Measurements from ENCODE around the gene ILK.

The ILK gene

DNA sequence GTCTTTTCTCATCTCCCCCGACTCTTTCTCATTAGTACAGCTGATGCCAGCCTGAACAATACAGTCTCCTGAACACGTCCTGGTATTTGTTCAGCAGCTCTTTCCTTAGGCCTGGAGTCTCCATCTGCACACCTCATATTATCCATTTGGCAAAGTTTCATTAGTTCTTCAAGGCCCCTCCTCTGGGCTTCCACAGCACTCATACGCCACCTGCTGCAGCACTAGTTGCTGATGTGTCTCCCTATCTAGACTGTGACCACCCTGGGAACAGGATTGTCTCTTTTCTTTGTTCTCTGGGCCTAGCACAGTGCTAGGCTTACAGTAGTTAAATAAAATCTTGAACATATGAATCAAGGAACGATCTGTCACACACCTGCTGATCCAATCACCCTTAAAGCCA lies 34.9 kb downstream of the ILK start:
- no peak for DNase-seq

DNA sequence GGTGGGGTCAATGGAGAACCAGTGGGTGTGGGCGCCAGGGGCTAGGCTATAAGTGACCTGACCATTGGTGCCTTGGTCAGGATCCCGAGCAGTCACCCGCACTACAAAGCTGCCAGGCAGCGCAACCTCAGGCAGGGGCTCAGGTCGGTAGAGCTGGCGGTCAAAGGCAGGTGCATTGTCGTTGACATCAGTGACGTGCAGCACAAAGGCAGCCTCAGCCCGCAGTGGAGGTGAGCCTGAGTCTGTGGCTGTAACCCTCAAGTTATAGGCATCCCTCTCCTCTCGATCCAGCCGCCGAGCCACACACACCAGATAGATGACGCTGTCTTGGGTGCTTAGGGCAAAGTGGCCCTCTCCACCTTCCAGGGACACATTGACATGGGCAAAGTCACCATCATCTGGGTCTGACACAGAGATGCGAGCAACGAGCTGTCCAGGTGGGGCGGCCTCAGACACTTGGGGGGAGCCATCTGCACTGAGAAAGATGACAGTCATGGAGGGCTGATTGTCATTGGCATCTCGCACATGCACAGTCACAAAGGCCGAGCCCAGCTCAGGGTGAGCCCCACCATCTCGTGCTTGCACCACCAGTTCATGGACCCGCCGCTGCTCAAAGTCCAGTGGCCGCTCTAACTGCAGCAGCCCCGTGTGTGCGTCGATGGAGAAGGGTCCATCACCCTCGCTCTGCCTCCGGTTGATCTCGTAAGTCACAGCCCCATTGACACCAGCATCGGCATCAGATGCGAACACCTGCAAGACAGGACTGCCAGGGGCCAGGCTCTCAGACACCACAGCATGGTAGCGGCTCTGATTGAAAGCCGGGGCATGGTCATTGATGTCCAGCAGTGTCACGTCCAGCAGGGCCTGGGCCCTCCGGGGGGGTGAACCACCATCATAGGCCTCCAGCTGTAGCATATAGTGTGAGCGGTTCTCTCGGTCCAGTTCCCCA lies 36.7 kb downstream of the ILK start:
- no peak for DNase-seq

DNA sequence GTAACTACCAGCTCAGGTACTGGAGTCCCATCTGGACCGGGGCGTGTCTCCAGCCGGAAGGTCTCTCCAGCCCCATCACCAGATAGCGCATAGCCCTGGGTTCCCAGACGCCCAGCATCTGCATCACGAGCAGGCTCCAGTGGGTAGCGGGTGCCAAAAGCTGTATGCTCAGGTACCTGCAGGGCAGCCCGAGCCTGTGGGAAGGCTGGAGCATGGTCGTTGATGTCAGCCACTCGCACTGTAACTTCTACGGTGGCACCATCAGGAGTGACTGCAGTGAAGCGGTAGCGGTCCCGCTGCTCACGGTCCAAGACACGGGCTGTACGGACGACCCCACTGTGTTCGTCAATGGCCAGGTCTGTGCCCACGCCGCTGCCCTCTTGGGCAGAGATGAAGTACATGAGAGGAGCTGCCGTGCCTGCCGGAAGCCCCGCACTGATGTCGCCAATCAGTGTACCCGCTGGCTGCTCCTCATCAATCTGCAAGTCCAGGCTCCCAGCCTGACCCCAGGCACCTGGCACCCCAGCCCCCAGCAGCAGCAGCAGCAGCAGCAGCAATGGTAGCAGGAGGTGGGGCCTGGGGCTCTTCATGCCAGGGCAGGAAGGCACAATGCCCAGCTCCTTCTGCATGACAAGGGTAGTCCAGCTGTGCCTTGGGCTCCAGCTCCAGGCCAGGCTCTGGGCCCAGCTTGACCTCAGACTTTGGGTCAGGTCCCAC lies 37.6 kb downstream of the ILK start:
- DNase-seq = no peak

DNA sequence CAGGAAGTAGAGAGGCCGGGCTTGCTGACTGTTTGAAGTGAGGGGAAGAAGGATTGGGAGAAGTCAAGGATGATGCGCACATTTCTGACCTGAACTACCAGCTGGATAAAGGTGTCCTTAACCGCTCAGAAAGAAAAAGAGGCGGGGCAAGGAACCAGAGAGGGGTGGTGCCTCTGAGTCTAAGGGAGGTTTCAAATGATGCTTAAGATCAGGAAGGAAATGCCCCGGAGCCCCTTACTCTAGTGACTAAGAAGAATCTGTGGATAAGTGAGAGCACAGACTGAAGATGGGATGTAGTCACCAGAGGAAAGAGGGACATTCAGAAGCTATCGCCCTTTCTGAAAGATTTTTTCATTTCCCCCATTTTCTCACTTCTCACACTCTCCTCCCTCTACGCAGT lies 39.4 kb downstream of the ILK start:
- DNase-seq = no peak

DNA sequence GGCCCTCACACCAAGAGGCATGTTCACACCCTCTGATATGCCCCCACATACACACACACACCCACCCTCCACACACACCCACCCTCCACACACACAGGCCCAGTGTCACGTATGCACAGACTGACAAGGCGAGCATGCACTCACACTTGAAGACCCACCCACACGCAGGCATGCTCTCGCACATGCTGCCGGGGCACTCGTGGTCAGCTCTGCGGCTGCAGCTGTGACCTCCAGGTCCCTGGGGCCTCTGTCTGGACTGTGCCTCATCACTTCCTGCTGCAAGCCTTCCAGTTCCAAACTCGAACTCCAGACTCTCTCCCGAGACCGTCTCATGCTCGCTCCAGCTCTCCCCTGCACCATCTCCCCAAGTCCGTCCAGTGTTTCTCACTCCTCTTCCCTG lies 42.5 kb downstream of the ILK start:
- no peak for DNase-seq

DNA sequence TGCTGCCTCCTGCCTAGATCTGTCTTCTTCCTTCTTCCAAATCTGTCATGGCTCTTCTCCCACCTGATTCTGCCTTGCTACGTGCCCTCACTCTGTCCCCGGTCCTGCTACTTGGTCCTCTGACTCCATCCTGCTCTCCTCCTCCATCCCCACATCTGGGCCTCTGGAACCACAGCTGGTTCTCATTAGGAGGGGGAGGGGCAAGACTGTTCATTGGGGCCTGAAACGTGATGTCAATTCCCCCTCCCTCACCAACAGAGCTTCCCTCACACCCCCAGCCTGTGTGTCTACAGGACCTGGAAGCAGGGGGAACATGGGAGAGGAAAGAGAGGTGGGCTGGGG lies 43.0 kb downstream of the ILK start:
- no peak for DNase-seq

DNA sequence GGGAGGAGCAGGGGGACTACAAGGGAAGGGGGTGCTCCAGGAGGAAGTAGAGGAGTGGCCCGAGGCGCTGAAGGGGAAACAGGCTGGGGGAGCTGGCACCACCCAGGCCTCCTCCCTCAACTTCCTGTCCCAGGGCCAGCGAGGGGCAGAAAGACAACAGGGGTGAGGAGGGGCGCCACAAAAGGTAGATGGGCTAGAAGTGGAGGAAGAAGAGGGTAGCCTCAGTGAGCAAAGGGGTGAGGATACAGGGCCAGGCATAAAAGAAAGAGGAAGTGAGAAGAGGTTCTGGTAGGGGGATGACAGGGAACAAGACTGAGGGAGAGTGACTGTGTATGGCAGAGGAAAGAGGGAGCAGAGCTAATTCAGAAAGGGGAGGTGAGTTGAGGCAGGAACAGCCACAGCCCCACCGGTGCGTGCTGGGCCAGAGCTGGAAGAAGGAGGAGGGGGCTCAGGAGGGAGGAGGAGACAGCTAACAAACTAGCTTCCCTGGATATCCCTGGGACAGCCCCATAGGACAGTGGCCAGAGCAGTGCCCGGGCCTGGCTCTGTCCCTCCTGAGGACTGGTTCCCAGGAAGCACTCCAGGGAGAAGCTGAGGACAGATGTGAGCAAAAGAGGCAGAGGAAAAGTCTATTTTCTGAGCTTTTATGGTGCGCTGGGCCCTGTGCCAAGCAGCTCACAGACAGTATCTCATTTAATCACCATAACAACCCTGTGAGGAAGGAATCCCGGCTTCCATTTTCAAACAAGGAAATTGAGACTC lies 43.5 kb downstream of the ILK start:
- no peak for DNase-seq

GRCh38 chr11:6647836-6648235 lies 44.3 kb downstream of the ILK start:
- no peak for DNase-seq

GRCh38 chr11:6648501-6648900 lies 44.9 kb downstream of the ILK start:
- DNase-seq = no peak

- DNase-seq = no peak
Measured at GRCh38 chr11:6650104-6650503, 46.5 kb downstream of the ILK start.

GRCh38 chr11:6650980-6651379 lies 47.4 kb downstream of the ILK start:
- no peak for DNase-seq

- no peak for DNase-seq
Measured at GRCh38 chr11:6652182-6652581, 48.6 kb downstream of the ILK start.

DNA sequence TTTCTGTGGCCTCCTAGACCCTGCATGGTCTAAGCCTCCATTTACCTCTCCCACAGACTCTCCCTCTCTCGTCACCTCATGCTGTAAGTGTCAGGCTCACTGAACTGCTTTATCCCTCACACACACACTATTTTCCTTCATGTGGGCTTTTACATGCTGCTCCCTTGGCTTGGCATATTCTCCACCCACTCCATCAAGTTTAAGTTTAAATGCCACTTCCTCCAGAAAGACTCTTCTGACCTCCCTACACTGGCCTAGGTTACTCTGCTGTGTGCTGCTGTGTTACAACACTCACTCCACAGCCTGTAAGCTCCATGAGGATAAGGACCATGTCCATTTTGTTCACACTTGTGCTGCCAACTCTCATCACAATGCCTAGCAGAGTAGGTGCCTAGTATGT lies 49.5 kb downstream of the ILK start:
- no peak for DNase-seq

DNA sequence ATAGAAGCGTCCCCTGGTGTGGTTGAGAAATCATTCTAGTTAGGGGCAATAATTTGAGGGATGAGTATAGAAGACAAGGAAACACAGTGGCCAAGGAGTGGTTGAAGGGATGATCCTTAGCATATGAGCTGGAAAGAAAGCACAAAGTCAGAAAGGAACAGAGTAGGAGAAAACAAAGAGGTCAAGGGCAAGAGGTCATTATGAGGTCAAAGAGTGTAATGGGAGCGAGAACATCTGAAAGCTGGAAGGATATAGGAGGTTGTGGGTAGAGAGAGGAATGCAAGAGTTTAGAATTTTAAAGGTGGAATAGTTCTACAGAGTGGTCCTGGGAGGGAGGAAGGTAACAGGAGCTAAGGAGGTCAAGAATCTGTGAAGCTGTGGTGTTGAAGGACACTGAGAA lies 50.1 kb downstream of the ILK start:
- no peak for DNase-seq

- no peak for DNase-seq
Measured at GRCh38 chr11:6654281-6655019, 50.9 kb downstream of the ILK start.

- DNase-seq = no peak
Measured at GRCh38 chr11:6655020-6655789, 51.6 kb downstream of the ILK start.

DNA sequence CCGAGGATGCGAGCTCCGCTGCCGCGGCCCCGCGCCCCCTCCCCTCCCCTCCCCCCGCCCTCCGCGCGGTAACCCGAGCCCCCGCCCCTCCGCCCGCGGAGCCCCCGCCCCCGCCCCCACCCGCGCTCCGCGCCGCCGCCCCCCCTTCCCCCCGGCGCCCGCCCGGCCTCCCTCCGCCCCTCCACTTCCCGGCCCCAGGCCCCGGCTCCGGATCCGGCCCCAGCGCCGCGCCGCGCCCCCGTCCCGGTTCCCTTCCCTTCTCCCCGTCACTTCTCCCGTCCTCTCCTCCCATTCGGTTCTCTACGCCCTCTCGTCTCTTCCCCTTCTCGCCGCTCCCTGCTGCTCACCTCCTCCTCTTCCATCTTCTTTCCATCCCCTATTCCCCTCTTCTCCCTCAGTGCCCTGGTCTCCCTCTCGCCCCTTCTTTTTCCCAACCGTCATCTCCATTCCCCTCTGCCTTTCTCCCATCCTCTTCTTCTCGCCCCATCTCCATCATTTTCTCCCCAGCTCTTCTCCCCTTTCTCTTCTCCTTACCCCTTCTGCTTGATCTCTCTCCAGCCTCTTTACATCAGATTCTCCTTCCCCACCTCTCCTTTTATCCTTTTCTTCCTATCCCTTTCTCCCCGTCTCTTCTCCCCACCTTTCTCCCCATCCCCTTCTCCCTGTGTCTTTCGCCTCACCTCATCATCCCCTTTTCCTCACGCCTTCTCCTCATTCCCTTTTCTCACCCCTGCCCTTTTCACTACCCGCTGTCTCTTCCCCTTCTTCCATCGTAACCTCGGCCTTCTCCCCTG lies 52.4 kb downstream of the ILK start, which contains the start of gene DCHS1:
Gene DCHS1 (minus strand): TSS at position 20 of the 794 bp plus-strand sequence. CDS start 14,196 bp downstream, outside the sequence.
- DNase-seq = no peak

GRCh38 chr11:6656584-6656915 lies 53.0 kb downstream of the ILK start:
- DNase-seq = no peak

DNA sequence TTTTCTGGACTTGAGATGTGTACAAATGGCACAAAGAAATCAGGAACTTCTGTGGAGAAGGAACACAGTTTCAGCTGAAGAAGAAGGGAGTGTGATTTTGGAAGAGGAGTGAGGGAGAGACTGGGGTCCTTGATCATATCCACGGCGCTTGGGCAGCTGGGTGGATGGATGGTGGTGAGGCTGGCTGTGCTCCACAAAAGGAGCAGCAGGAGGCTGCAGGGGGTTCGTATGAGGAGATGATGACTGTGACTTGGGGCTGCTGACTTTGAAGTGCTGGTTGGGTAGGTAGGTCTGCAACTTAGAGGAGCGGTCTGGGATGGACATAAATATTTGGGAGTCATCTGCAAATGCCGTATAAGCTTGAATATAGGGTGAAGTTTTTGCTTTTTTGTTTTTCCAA lies 53.4 kb downstream of the ILK start:
- DNase-seq = no peak

DNA sequence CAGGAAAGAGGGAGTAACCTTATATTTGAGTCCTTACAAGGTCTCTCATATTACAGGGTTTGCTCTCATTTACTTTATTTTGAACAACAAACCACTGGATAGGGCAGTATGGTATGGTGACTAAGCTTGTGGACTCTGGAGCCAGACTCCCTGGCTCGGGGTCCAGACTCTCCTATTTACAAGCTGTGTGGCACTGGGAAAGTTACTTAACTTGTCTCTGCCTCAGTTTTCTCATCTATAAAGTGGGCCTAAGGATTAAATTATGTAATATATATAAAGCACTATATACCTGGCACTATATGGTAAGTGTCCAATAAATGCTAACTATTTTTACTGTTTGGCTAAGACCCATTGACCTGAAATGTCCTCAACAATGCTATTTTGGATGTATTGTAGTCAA lies 53.8 kb downstream of the ILK start:
- no peak for DNase-seq

- no peak for DNase-seq
Measured at GRCh38 chr11:6658647-6659046, 55.1 kb downstream of the ILK start.

Measured in NCI-H2081 (cell line).